HUDEP-2 (cell line): ENCODE data around the gene A3GALT2.
A peak's percentile ranks its signal among the peaks of the same experiment; 100 is the strongest.
"Not testable (repeated sequence)": the region's sequence is repeated elsewhere in the genome, so short reads cannot be mapped to it uniquely, and the experiment has no call there.

Source experiments
- DNase-seq, 76 experiments: peaks; one replicate each; lab custom pipeline; 2025; ENCODE audit not compliant: unreplicated experiment in 76 of 76; lab: John Stamatoyannopoulos, UW

The A3GALT2 gene

GRCh38 chr1:33317946-33318345, 3.0 kb downstream of the A3GALT2 start:
- no peak for DNase-seq

DNA sequence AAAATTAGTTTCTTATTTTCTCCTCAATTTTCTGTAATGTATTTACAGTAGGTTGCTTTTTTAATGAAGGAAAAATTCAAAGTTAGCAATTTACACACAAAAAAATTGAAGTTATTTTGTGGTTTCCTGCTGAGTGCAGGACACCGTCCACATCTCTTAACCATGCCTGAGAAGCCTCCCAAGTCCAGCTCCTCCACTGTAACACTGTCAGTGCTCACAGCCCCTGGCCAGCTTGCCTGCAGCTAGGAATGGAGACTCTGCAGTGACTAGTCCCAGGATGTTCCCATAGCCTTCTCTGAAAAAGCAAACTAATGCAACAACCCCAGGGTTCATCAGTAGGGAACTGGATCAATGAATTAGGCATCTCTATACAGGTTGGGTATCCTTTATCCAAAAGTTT, 3.5 kb downstream of the A3GALT2 start:
- no peak for DNase-seq

- no peak for DNase-seq
Observed at GRCh38 chr1:33316601-33317000, 4.3 kb downstream of the A3GALT2 start.

DNA sequence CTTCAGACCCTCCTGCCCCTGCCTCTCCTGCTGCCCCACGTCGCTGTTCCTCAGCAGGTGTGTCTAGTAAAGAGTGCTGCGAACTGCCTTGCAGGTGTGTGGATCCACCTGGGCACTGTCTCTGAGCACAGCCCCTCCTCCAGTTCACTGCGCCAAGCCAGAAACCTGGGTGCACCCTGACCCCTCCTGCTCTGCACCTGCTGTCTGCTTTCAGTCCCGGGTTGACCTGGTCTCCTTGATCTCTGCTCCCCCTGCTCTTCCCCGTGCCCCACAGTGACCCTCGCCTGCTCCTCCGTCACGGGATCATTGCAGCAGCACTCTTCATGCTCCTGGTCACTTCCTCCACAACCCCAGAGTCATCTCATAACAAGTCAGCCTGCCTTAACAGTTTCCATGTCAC, 6.5 kb downstream of the A3GALT2 start:
- DNase-seq = no peak

DNA sequence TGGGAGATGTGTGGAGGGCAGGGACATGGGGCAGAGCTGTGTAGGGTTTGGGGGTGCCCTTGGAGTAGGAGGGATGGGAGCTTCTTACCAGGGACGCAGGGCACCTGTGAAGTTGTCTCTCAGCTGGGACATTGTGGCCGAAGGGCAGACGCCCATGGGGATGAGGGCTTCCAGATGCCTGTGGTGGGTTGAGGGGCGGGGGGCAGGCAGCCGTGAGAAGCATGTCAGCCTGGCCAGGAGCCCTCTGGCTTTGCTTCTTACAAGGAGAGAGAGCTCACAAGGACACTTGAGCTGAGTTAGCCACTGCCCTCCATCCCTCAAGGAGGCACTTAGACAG, 8.5 kb downstream of the A3GALT2 start:
- DNase-seq = no peak

DNA sequence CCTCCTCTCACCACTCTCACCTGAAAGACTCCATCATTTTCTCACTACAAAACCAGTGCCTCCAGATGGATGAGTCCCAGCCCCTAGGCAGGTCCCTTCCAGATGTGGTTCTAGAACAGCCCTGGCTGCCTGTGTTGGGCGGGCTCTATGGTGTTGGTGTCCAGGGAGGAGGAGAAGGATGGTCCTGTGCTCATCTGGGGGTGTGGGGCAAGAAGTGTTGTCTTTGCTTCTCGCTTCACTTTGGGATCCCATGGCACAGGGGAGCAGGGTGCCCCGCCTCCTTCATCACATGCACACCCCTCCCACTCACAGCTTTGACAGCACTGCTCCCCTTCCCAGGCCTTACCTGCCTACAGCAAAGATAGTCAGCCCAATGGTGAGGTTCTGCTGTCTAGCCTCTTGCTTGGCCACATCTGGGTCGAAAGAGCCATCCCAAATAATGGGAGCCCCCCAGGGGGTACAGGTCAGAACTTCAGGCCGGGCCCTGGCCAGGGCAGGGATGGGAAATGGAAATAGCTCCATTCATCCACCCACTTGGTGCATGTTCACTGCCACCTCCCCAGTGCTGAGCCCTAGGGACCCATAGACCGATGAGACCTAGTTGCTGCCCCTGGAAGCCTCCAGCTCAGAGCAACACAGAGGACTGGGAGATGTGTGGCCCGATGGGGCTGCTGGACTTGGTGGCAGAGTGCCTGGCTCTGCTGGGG, 9.0 kb downstream of the A3GALT2 start:
- DNase-seq = no peak

- no peak for DNase-seq
Observed at GRCh38 chr1:33310702-33311101, 10.2 kb downstream of the A3GALT2 start.

DNA sequence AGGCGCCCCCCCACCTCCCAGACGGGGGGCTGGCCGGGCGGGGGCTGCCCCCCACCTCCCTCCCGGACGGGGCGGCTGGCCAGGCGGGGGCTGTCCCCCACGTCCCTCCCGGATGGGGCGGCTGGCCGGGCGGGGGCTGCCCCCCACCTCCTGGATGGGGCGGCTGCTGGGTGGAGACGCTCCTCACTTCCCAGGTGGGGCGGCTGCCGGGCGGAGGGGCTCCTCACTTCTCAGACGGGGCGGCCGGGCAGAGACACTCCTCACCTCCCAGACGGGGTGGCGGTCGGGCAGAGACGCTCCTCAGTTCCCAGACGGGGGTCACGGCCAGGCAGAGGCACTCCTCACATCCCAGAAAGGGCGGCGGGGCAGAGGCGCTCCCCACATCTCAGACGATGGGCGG, 11.5 kb downstream of the A3GALT2 start:
- not testable (repeated sequence) for DNase-seq

GRCh38 chr1:33307494-33307864, 13.4 kb downstream of the A3GALT2 start:
- no peak for DNase-seq

GRCh38 chr1:33306653-33307493, 14.0 kb downstream of the A3GALT2 start:
- DNase-seq = peak in 61 of 76 experiments; percentile 1 to 61 (median 40)

DNA sequence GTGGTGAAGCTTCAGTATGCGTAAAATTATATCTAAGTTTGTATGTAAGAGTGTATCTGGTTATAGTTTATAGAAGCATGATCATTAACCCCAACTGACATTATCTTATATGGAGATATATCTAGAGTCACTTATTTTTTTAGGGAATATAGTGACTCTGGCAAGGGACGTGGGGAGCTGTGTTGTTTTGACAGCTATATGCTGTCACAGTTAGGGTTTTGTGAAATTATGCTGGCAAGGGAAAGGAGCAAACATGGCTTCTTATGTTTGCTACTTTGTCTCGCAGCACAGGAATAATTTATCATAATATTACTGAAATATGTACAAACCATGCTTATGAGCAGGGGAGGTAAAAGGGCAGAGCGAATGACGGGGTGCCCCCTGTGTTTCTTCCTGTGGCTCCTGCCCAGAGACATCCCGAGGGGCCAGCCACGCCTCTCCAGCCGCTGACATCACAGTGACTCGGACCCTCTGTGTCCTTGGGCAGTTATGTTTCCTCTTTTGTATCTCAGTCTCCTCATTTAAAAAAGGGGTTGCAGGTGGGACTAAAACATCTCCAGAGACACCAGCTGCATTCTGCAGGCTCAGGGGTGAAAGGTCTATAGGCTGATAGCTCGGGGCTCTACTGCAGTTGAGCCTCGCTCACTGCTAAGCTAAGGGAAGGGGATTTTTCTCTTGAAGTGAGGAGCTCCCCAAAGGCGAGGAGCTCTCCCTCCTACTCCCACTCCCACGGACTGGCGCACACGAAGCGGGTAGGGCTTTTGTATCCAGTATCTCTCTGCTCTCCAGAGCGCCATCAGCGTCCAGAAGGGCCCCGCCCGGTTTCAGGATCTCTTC, 14.9 kb downstream of the A3GALT2 start:
- peak in 4 of 76 experiments; percentile 5 to 25 (median 12) for DNase-seq

DNA sequence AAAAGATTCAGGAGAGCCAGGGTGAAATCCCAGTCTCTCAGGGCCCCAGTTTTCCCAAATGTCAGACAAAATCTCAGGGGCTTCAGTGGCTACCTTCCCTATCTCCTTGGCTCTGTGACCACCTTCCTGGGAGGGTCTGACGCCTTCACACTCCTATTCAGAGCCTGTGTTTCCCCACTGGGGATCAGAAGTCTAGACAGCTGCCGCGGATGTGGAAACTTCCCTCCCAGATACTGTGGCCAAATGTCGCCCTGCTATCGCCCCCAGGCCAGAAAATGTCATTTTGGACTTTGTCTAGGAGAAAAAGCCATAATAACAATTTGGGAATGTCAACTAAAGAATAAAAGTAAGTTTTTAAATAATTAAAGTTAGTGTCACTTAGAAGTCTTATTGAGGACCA, 15.9 kb downstream of the A3GALT2 start:
- no peak for DNase-seq

DNA sequence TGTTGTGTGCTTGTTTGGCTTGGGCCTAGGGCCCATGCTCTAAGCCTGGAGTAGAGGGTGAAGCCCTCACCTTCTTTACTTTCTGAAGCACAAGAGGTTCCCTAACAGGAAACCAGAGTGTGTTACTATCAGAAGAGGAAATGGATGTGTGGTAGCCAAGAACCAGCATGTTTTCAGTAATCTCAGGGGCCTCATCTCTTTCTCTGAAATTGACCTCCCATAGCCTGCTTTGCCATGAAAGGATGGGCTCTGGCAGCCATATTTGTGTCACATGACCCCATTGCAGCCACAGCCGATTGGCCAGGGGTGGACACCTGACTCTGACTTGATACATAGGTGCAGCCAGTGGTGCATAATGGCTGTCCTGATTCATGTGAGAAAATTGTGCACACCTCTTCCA, 18.6 kb downstream of the A3GALT2 start:
- DNase-seq = no peak

- no peak for DNase-seq
Observed at GRCh38 chr1:33301273-33301984, 19.5 kb downstream of the A3GALT2 start.

- peak in 11 of 76 experiments; percentile 5 to 54 (median 14) for DNase-seq
Observed at GRCh38 chr1:33300673-33301072, 20.2 kb downstream of the A3GALT2 start.

GRCh38 chr1:33299461-33300155, 21.3 kb downstream of the A3GALT2 start:
- DNase-seq = no peak

DNA sequence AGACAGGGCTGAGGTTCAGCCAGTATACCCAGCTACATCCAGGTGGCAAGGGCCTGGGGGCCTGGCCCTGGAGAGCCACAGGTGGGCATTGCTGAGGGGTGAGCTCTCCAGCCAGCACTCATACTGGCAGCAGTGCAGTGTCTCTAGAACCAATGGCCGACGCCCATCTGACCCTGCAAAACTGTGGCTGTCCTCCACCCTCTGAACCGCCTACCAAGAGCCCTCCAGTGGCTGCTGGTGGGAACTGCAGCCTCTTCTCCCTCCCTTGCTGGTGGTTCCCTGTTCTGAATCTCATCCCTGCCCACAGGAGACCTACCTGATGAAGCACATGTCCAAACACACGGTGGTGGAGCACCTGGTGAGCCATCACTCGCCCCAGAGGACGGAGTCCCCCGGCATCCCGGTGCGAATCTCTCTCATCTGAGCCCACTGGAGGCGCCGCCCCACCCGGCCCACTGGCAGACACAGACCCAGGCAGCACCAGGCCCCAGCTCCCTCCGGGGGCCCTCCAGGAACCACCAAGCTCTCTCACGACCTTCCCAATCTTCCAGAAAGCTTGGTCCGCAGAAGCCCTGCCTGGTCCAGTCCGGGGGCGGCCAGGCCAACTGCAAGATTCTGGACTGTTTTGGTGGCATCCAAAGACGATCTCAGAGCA, 22.1 kb downstream of the A3GALT2 start:
- DNase-seq = peak in 68 of 76 experiments; percentile 4 to 81 (median 46)

DNA sequence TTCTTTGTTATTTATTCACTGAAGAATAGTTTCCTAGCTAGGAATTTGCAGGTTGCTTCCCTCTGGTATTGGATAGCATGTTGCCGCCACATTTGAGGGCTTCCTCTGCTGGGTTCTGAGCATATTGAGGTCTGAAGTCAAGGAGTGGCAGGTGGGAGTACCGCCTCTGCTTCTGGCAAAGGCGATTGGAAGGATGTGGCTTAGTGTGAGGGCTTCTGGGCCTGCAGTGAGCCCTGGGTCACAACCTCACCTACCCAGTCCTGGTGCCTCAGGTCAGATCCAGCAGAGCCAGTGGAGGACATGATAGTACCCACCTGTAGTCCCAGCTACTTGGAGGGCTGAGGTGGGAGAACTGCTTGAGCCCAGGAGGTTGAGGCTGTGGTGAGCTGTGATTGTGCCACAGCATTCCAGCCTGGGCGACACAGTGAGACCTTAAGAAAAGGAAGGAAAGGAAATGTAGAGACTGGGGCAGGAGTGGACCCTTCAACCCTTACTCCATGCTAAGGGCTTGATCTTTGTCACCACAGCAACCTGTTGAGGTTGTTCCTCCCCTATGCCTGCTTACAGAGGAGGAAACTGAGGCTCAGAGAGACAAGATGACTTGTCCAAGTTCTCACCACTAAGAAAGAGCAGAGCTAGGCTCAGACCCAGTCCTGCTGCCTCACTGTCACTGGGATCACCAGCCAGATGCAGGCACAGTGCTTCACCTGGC, 22.8 kb downstream of the A3GALT2 start:
- DNase-seq = no peak

GRCh38 chr1:33296824-33297223, 24.1 kb downstream of the A3GALT2 start:
- no peak for DNase-seq
